HG02588 (cell line): ENCODE data around the gene MLH1.
A peak's percentile ranks its signal among the peaks of the same experiment; 100 is the strongest.
"Not testable (repeated sequence)": the region's sequence is repeated elsewhere in the genome, so short reads cannot be mapped to it uniquely, and the experiment has no call there.

ENCODE experiments used
- ATAC-seq: cut with Tn5 transposase; IDR thresholded peaks from one replicate; pipeline ENCODE4 v1.9.1; 2021; ENCODE audit warnings: mild to moderate bottlenecking, moderate library complexity; ENCODE audit not compliant: unreplicated experiment

The MLH1 gene

DNA sequence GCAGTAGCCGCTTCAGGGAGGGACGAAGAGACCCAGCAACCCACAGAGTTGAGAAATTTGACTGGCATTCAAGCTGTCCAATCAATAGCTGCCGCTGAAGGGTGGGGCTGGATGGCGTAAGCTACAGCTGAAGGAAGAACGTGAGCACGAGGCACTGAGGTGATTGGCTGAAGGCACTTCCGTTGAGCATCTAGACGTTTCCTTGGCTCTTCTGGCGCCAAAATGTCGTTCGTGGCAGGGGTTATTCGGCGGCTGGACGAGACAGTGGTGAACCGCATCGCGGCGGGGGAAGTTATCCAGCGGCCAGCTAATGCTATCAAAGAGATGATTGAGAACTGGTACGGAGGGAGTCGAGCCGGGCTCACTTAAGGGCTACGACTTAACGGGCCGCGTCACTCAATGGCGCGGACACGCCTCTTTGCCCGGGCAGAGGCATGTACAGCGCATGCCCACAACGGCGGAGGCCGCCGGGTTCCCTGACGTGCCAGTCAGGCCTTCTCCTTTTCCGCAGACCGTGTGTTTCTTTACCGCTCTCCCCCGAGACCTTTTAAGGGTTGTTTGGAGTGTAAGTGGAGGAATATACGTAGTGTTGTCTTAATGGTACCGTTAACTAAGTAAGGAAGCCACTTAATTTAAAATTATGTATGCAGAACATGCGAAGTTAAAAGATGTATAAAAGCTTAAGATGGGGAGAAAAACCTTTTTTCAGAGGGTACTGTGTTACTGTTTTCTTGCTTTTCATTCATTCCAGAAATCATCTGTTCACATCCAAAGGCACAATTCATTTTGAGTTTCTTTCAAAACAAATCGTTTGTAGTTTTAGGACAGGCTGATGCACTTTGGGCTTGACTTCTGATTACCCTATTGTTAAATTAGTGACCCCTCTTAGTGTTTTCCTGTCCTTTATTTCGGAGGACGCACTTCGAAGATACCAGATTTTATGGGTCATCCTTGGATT lies at the start of gene MLH1:
MLH1 (plus strand) TSS at position 193 of the 958 bp plus-strand sequence; CDS start at position 223, 30 bp downstream.
- peak; percentile 90 for ATAC-seq

DNA sequence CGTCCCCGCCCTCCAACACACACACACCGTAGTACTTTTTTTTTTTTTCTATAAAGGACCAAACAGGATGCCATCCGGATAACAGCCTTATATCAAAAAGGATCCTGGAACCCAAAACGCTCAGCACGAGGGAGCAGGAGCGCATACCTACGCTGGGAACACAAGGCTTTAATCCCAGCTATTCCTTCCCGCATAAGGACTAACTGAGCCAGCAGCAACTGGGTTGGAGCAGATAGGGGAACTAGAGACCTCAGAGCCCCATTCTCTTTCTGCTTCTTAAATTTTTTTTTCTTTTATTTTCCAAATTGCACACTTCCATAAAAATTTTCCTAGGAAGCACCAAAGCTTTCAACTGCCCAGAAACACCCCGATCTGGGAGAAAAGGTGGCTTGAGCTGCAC lies 49.7 kb upstream of the MLH1 start:
- ATAC-seq: no peak

DNA sequence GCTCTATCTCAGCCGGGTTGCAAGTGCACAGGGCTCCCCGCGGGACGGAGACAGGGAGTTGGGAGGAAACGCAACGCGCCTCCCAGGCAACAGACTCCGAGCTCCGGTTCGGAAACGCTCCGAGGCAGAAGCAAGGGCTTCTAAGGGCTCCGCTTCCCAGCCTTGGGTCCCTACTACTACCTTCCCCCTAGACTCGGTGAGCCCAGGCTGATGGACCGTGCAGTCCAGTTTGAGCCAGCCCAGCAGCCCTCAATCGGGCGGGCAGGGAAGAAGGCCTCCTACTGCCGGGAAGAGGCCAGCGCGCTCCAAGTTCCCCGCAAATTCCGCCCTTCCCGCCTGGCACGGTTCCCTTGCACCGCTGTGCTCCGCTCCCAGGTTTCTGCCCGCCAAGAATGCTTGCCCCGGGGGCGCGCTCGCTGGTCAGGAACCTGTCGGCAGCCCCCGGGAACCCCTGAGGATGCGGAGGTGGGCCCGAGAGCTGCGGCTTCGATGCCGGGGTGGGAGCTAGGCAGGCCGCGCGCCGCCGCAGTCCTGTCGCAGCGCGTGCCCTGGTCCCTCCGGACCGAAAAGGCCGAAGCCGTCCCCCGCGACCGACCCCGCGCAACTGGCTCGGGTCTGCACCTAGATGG lies 49.2 kb upstream of the MLH1 start:
- peak; percentile 54 for ATAC-seq

DNA sequence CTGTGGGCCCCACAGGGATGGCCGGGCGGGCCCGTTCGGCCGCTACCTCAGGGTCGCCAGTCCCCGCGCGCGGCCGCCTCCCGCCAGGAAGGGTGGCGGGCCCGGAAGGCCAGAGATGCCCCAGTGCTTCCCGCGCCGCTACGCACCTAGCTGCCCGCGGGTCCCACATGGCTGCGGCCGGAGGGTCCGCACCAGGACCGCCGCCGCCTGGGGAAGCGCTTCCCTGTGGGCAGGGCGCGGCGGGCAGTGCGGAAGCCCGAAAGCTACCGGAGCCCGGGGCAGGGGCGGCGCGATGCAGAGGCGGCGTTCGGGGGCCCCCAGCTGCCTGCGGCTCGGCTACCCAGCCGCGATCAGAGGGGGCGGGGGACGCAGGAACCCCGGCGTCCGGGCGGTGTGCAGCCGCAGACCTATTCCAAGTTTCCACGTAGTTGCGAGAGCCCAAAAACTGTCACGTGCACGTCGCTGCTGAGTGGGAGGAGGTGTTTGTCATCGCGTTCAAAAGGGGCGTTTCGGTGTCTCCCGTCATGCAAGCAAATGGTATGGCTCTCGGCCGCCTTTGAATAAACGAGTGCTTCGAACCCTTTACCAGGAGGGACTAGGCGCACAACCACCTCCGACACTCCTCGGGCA lies 48.6 kb upstream of the MLH1 start, which contains the start of gene TRANK1:
TRANK1 (minus strand) TSS at position 414 of the 630 bp plus-strand sequence; CDS start at position 169, 245 bp downstream.
- peak; percentile 64 for ATAC-seq

DNA sequence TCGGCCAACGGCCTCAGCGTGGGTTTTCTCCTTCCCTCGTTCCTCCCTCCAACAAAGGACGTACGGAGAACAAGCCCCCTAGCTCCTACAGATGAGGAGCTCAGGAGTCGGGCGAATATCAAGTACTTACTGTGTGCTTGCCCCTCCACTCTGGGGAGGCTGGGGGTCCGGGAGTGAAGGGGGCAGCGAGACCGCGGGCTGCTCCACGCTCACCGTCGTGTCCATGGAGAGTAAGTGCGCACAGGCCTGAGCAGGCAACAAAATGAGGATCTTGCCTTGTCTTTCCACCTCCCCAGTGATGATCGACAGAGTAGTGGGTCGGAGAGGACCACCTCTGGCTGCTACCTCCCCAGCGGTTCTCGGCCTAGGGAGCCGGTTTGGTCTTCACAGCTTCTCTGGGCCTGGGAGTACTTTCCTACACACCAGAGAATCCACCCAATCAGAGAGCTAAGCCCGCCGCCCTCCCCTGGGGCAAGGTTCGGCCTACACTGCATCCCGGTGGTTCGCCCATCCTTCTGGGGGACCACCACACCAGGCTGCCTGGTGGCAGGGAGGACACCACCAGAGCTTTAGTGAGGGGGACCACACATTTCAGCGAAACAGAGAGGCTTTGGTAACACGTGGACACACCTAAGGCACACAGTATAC lies 47.9 kb upstream of the MLH1 start:
- no peak for ATAC-seq

DNA sequence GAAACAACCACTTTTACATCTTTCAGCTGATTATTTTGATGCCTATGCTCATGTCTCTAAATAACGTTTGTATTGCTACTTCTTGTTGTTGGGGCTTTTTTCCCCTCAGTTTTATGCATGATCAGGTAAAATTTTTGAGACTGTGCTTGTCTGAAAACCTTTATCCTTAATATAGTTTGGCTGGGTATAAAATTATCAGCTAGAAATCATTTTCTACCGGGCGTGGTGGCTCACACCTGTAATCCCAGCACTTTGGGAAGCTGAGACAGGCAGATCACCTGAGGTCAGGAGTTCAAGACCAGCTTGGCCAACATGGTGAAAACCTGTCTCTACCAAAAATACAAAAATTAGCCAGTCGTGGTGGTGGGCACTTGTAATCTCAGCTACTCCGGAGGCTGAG lies 45.5 kb upstream of the MLH1 start:
- not testable (repeated sequence) for ATAC-seq

DNA sequence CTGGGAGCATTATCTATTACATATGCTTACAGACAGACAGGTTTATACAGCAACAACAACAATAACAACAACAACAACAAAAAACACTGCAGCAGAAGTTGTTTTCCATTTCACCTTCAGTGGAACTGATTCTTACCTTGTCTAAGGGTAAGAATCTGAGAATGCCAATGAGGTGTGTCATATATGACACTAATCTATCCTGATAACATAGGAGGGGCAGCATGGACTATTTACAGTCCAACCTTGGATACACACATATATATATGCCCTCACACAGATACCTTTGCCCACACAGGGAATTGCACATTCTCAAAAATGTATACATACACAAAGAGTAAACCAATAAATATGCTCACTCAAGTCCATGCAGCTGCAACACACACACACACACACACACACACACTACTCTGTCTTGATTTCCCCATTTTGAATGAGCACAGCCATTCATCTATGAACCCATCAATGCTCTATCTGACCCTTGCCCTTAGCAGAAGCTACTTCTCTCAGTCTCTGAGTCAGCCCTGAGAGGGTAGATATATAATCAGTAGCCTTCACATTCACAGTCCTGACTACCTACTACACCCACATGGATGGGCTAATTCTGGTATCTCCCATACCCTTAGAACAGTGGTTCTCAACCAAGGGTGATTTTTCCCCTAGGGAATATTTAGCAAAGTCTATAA lies 38.7 kb upstream of the MLH1 start:
- no peak for ATAC-seq

DNA sequence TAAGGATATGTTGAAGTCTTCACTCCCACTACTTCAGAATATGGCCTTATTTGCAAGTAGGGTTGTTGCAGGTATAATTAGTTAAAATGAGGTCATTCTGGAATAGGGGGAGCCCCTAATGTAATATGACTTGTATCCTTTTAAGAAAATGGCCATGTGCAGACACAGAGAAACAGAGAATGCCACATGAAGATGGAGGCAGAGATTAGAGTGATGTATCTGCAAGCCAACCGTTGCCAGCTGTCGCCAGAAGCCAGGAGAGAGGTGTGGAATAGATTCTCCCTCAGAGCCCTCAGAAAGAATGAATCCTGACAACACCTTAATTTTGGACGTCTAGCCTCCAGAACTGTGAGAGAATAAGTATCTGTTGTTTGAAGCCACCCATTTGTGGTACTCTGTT lies 37.2 kb upstream of the MLH1 start:
- no peak for ATAC-seq

DNA sequence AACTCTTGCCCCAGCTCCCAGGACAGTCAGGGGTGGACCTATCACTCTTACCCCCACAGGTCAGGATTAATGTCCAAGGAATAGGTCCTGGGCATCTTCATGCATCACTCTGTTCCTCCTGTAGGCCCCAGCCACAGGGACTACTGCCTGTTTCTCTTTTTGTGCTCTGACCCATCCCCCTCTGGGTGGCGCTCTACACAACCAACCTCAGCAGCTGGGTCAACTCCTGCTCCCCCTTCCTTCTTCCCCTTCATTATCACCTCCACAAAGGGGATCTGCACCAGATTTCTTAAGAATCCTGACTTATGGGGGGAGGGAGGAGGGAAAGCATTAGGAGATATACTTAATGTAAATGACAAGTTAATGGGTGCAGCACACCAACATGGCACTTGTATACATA lies 36.3 kb upstream of the MLH1 start:
- ATAC-seq: no peak

DNA sequence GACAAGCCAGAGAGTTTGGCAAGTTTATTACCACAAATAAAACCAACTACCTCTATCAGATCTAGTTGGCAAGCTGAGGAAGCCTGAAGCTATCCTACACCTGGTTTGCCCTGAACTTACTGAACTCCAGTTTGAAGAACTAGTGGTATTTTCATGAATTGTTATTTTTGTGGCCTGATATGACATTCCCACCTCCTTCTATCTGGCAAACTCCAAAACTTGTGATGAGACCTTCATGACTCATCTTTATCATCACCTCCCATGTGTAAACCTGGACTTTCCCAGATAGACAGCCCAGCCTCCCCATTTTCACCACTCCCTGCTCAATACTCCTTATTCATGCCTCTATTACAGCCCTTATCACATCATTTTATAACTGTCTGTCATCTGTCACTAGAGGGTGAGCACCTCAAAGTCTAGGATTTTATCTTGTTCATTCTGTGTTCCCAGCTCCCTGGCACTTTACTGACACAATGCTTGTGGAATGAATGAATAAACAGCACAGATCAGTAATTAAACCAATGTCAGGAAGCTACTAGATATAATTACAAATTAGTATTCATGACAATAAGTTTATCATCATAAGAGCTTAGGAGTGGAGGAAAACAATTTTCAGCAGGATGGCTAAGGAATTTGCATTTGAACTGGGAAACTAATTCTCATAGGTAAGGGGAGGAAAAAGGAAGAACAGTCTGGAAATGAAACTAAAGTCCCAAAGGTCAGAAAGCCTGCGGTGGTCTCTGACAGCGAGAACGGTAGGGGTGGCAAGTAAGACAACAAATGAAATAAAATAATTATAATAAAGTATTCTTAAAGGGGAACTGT lies 35.2 kb upstream of the MLH1 start:
- no peak for ATAC-seq

DNA sequence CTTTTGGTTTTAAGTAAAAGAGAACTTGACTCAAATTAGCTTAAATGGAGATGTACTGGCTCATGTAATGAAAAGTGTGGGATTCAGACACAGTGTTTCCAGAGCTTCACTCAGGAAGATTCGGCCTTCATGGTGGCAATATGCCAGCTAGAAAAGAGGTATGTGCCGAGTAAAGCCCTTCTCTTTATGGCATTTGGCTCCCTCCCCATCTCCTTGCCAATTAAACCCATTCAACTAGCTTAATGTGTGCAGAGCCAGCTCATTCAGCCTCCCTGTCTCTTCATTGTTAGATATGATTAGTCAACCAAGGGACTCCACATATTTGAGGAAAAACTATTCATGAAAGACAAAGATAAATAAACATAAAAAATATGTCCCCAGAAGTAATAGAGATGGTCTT lies 33.5 kb upstream of the MLH1 start:
- ATAC-seq: no peak

DNA sequence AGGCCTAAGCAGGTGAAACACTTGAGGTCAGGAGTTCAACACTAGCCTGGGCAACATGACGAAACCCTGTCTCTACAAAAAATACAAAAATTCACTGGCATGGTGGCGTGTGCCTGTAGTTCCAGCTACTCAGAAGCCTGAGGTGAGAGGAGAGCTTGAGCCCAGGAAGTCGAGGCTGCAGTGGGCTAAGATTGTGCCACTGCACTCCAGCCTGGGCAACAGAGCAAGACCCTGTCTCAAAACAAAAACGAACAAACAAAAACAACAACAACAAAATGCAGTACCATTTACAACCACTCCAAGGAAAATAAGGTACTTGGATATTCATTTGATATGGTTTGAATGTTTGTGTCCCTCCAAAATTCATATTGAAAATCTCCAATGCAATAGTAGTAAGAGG lies 32.8 kb upstream of the MLH1 start:
- ATAC-seq: no peak

DNA sequence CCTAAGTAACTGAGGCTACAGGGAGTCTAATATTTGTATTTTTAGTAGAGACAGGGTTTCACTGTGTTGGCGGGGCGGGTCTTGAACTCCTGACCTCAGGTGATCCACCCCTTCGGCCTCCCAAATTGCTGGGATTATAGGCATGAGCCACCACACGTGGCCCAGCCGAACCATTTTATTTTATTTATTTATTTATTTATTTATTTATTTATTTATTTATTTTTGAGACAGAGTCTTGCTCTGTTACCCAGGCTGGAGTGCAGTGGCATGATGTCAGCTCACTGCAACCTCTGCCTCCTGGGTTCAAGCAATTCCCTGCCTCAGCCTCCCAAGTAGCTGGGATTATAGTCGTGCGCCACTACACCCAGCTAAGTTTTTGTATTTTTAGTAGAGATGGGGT lies 30.3 kb upstream of the MLH1 start:
- not testable (repeated sequence) for ATAC-seq

DNA sequence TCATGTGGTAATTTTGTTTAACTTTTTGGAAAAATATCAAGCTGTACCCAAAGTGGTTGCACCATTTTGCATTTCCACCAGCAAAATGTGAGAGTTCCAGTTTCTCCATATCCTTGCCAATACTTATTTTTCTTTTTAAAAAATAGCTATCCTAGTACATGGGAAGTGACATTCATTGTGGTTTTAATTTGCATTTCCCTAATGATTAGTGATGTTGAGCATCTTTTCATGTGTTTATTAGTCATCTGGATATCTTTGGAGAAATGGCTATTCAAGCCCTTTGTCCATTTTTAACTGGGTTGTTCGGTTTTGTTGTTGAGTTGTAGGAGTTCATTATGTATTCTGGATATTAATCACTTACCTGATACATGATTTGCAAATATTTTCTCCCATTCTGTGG lies 29.0 kb upstream of the MLH1 start:
- ATAC-seq: no peak

DNA sequence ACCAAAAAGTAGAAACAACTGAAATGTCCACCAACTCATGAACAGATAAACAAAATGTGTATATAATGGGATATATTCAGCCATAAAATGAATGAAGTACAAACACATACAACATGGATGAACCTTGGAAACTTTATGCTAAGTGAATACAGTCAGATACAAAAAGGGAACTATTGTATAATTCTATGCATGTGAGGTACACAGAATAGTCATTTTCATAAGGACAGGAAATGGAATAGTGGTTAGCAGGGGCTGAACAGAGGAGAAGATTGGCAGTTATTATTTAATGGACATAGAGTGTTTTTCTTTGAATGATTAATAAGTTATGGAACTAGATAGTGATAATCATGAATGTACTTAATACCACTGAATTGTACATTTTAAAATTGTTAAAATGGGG lies 28.5 kb upstream of the MLH1 start:
- no peak for ATAC-seq

DNA sequence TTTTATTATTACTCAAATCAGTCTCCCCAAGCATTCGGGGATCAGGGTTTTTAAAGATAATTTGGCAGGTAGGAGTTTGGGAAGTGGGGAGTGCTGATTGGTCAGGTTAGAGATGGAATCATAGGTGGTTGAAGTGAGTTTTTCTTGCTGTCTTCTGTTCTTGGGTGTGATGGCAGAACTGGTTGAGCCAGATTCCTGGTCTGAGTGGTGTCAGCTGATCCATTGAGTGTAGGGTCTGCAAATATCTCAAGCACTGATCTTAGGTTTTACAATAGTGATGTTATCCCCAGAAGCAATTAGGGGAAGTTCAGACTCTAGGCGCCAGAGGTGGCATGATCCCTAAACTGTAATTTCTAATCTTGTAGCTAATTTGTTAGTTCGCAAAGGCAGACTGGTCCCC lies 27.9 kb upstream of the MLH1 start:
- no peak for ATAC-seq

DNA sequence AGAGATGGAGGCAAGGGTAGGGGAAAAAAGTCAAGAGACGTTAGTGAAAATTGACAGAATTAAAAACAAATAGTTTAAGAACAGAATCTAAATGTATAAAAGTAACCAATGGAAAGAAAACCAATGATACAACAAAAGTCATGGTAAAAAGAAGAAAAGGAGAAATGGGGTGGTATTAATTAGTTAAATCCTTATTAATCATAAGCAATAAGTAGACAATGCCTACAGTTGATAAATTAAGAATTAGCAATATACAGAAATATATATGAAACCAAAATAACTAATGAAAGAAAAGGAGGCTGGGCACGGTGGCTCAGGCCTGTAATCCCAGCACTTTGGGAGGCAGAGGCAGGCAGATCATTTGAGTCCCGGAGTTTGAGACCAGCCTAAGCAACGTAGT lies 24.2 kb upstream of the MLH1 start:
- ATAC-seq: no peak

DNA sequence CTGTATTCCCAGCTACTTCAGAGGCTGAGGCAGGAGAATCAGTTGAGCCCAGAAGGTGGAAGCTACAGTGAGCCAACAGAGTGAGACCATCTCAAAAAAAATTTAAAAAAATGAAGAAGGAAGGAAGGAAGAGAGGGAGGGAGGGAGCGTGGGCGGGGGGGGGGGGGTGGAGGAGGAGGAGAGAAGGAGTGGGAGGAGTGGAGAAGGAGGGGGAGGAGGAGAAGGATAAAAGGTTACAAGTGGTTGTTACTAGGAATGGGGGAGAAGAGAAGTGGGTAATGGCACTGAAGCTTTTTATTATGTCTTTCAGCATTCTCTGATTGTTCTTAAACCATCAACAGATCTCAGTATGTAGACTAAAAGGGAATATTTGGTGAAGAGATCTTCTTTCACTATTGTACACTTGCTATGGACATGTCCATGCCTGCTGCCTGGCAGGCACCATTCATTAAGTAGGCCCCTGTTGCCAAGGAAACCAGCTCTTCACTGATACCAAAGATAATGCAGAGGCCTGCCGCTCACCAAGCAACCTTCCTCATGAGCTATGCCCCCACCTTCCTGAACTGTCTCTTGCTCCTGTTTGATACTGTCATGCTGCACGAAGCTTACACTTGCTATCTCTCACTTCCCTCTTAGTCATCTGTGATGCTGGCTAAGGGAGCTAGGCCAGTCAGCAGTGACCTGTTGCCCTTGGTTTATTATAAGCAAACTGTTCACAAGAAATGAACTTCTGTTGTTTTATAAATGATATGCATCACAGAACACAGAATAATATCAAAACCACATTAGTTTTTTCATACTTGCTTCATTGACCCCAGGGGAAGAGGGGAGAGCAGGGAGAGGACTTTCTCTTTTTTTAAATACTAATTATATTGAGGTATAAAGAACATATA lies 23.5 kb upstream of the MLH1 start:
- ATAC-seq: peak; percentile 98

DNA sequence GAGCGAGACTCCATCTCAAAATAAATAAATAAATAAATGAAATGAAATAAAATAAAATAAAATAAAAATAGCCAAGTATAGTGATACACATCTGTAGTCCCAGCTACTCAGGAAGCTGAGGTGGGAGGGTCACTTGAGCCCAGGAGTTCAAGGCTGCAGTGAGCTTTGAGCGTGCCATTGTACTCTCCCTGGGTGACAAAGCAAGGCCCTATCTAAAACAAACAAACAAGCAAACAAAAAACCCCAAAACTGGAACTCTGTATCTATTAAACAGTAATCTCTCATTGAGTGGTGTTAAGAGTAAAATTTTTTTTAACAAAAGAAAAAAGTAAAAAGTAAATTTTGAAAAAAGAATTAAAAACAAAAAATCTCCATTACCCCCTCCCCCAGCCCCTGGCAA lies 21.2 kb upstream of the MLH1 start:
- no peak for ATAC-seq
